K562 (cell line): ENCODE data around the gene PLEKHH2. TPM values are rescaled to one million over a fixed set of nuclear protein-coding genes. Genes with fewer than 3 reads are reported as not detected.

Experiments
- ATAC-seq: fragments of 200-7000 bp; cut with Tn5 transposase; 3 replicates; pipeline ENCODE4 v1.9.1; 2020; ENCODE audit warnings: moderate library complexity
- BruUV-seq: library from RNA; stranded (reverse); fragments of 400-500 nt; replicated peaks from 2 replicates; lab custom pipeline; 2021; lab: Mats Ljungman, UMichigan
- CTCF ChIA-PET: fragments of 300-600 bp; formaldehyde crosslinking; extraction: SDS; loops from one replicate; lab custom pipeline; 2021; ENCODE audit warnings: low intra/inter-chr PET ratio; lab: Yijun Ruan, JAX
- POLR2A ChIA-PET: fragments of 300-600, 350-650 bp; sonication (Branson Sonifier 250); formaldehyde crosslinking; extraction: SDS; loops from one replicate; lab custom pipeline; 2021; ENCODE audit warnings: antibody characterized with exemption, inconsistent platforms; lab: Yijun Ruan, JAX
- DNase-seq, 4 experiments: peaks; one replicate each; pipeline versions ENCODE4 v3.0.0 to v3.0.0-alpha.2; 2011 to 2018; ENCODE audit warnings: low spot score in 3 of 4, mixed read lengths in 3 of 4; ENCODE audit errors: extremely low read depth in 1 of 4
- FAIRE-seq: peaks from 2 replicates; lab custom pipeline; 2011; peaks lifted over from hg19 to GRCh38; lab: Jason Lieb, UNC
- H2AFZ ChIP-seq: 2 replicates; pipeline ENCODE4 v1.6.0; 2011; ENCODE audit warnings: low read depth, low read length, control low read depth, inconsistent platforms
- H3K27ac ChIP-seq: fragments of 200-600 bp; 3 replicates; pipeline ENCODE4 v1.8.0; 2011; ENCODE audit warnings: low read depth, mild to moderate bottlenecking, control low read depth, inconsistent platforms, low read length, moderate library complexity, mixed read lengths; ENCODE audit errors: extremely low read depth
- H3K27me3 ChIP-seq, 2 experiments: fragments of 300-600 bp in 1 of 2; 2 replicates in 1 of 2; 3 replicates in 1 of 2; pipeline versions ENCODE4 v1.6.0 to v1.8.0; 2011; ENCODE audit warnings: inconsistent platforms in 2 of 2, low read length in 2 of 2, mild to moderate bottlenecking in 1 of 2, mixed read lengths in 1 of 2, moderate library complexity in 1 of 2; ENCODE audit not compliant: control insufficient read depth in 2 of 2, insufficient read depth in 2 of 2
- H3K36me3 ChIP-seq: fragments of 300-600 bp; 3 replicates; pipeline ENCODE4 v1.8.0; 2011; ENCODE audit warnings: mild to moderate bottlenecking, low read length, inconsistent platforms; ENCODE audit not compliant: control insufficient read depth, insufficient read depth
- H3K4me1 ChIP-seq, 2 experiments: fragments of 200-600 bp in 1 of 2; replicated peaks in 1 of 2; 2 replicates in 1 of 2; 3 replicates in 1 of 2; pipeline versions ENCODE4 v1.5.1 to v1.8.0; 2011; ENCODE audit warnings: inconsistent platforms in 2 of 2, low read length in 2 of 2, mild to moderate bottlenecking in 1 of 2, mixed read lengths in 1 of 2, moderate library complexity in 1 of 2; ENCODE audit not compliant: control insufficient read depth in 2 of 2, insufficient read depth in 2 of 2
- H3K4me2 ChIP-seq: 2 replicates; pipeline ENCODE4 v1.6.1; 2011; ENCODE audit warnings: low read length, control low read depth, inconsistent platforms, mixed read lengths; ENCODE audit not compliant: insufficient read depth
- H3K4me3 ChIP-seq: fragments of 200-600 bp; sonication (generic), shearing (Covaris generic); 2 replicates; pipeline ENCODE4 v1.5.1; 2016; ENCODE audit warnings: control low read depth, inconsistent platforms
- H3K79me2 ChIP-seq: fragments of 200-600 bp; 3 replicates; pipeline ENCODE4 v1.8.0; 2011; ENCODE audit warnings: low read length, inconsistent platforms; ENCODE audit not compliant: control insufficient read depth, insufficient read depth
- H3K9ac ChIP-seq, 2 experiments: 2 replicates each; pipeline versions ENCODE4 v1.6.0 to v1.6.1; 2011; ENCODE audit warnings: low read depth in 2 of 2, low read length in 2 of 2, control low read depth in 1 of 2, inconsistent platforms in 1 of 2, mild to moderate bottlenecking in 1 of 2, mixed read lengths in 1 of 2; ENCODE audit not compliant: insufficient read depth in 1 of 2
- H3K9me1 ChIP-seq: one replicate; pipeline ENCODE4 v1.6.0; 2011; ENCODE audit warnings: inconsistent platforms, mild to moderate bottlenecking, low read length, moderate library complexity; ENCODE audit not compliant: control insufficient read depth, insufficient read depth
- H3K9me3 ChIP-seq: replicated peaks from 2 replicates; pipeline ENCODE4 v1.5.1; 2011; ENCODE audit warnings: low read depth, low read length, inconsistent platforms; ENCODE audit not compliant: control insufficient read depth, insufficient read depth
- H4K20me1 ChIP-seq: replicated peaks from 2 replicates; pipeline ENCODE4 v1.6.1; 2011; ENCODE audit warnings: low read length, inconsistent platforms, mixed read lengths; ENCODE audit not compliant: control insufficient read depth, insufficient read depth
- CEBPZ ChIP-seq: fragments of 150-350 bp; IDR thresholded peaks from 2 replicates; pipeline ENCODE4 v1.6.1; 2014; ENCODE audit warnings: low read depth, mild to moderate bottlenecking, low read length, borderline replicate concordance
- CTCFL ChIP-seq: IDR thresholded peaks from 2 replicates; pipeline ENCODE4 v1.6.1; 2011; ENCODE audit warnings: borderline replicate concordance, low read depth, mild to moderate bottlenecking, moderate library complexity, low read length; ENCODE audit not compliant: insufficient read depth, poor library complexity, severe bottlenecking
- CXXC5 ChIP-seq: fragments of 250-450 bp; sonication (Bioruptor Pico); IDR thresholded peaks from 2 replicates; pipeline ENCODE4 v1.8.0; 2022; ENCODE audit warnings: inconsistent platforms, mild to moderate bottlenecking, moderate library complexity
- EP300 ChIP-seq: IDR thresholded peaks from 2 replicates; pipeline ENCODE4 v1.6.1; 2012; ENCODE audit warnings: low read length, improper control_type of control experiment
- HBP1 ChIP-seq: fragments of 450-650 bp; formaldehyde crosslinking; IDR thresholded peaks from 2 replicates; pipeline ENCODE4 v1.4.0; 2022; ENCODE audit warnings: missing genetic modification characterization
- L3MBTL2 ChIP-seq: fragments of 450-650 bp; IDR thresholded peaks from 2 replicates; pipeline ENCODE4 v1.6.1; 2016; ENCODE audit warnings: mild to moderate bottlenecking, moderate library complexity
- SPI1 ChIP-seq: IDR thresholded peaks from 2 replicates; pipeline ENCODE4 v1.6.1; 2011; ENCODE audit warnings: low read depth, low read length, control low read depth, borderline replicate concordance
- ZNF24 ChIP-seq: fragments of 450-650 bp; IDR thresholded peaks from 2 replicates; pipeline ENCODE4 v1.6.1; 2016
- in situ Hi-C: fragments of 300-500 bp; cut with MboI; formaldehyde crosslinking; loops from 4 replicates; pipeline ENCODE4 v1.15.0; 2018; ENCODE audit warnings: inconsistent platforms, mixed read lengths
- intact Hi-C: fragments of 100-400 bp; cut with micrococcal nuclease; formaldehyde crosslinking; loops from 2 replicates; pipeline ENCODE4 v1.14.2; 2022
- polyA plus RNA-seq, 8 experiments: library from polyadenylated mRNA; depleted of rRNA in 4 of 8; stranded (reverse) in 5 of 8; unstranded in 3 of 8; fragments of >200 nt; fragmentation: Nextera tagmentation in 2 of 8; fragmentation: Illumina TruSeq in 1 of 8; extraction: Ambion mirVana in 2 of 8; extraction: Trizol in 1 of 8; gene quantifications; 2 replicates each; pipeline versions ENCODE4 v1.2.1 to v1.2.3, GENCODE V29; 2011 to 2014; ENCODE audit warnings: inconsistent platforms in 1 of 8, missing spikeins in 1 of 8
- total RNA-seq, 7 experiments: library from RNA; depleted of rRNA in 6 of 7; stranded (reverse); fragments of >200 nt in 6 of 7; fragmentation: Illumina TruSeq in 2 of 7; extraction: Trizol in 2 of 7; gene quantifications; 2 replicates each; pipeline versions ENCODE4 v1.2.1 to v1.2.3, GENCODE V29; 2011 to 2021; ENCODE audit warnings: low replicate concordance in 1 of 7

The PLEKHH2 gene
- total and polyA plus RNA-seq, 9 of the 15 experiments (the other 6 are each of a cell fraction or from before 2014, with no cell fraction given) = 0.77 to 13.5 (median 2.7) TPM

DNA sequence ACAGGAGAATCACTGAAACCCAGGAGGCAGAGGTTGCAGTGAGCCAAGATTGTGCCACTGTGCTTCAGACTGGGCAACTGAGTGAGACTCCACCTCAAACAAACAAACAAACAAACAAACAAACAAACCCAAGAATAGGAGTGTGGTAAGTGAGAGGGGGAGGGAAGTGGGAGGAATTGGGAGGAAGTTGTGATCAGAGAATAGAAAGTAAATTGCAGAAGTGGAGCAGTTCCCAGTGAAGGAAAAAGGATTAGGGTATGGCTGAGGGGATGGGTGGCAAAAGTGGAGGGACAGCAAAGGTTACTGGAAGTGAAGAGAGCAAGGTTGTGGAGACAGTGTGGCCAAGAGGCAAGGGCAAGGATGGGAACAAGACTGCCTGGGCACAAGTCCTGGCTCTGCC is 80.3 kb downstream of the PLEKHH2 start:
- no peak for ATAC-seq
- TF ChIP-seq HBP1 (CRISPR knock-in tag) (no peak), CTCFL (no peak), CEBPZ (no peak), ZNF24 (no peak), EP300 (no peak), SPI1 (peak; percentile 53; the same call in 1 of the 2 replicates), CXXC5 (no peak), L3MBTL2 (no peak)
- intact Hi-C loops (no loop called here), in situ Hi-C loops (no loop called here)
- POLR2A ChIA-PET = no interaction called here
- H3K4me2 ChIP-seq = no peak overlapping the region
- H4K20me1 ChIP-seq = no peaks in the 10 kb centered on the region
- no peak for DNase-seq
- no peak for FAIRE-seq
- H3K9ac ChIP-seq = no peak overlapping the region
- H3K27ac ChIP-seq = no peak overlapping the region
- H3K4me1 ChIP-seq = peaks cover 2 to 8% of the 10 kb centered on the region in 2 experiments; a peak in 3 of 5 replicates
- CTCF ChIA-PET = no interaction called here
- no peak overlapping the region for H3K4me3 ChIP-seq
- no peaks in the 10 kb centered on the region for H3K27me3 ChIP-seq
- H2AFZ ChIP-seq = no peak overlapping the region
- H3K9me1 ChIP-seq = no peaks in the 10 kb centered on the region
- BruUV-seq = no TSS peak
- no peaks in the 10 kb centered on the region for H3K79me2 ChIP-seq
- no peaks in the 10 kb centered on the region for H3K9me3 ChIP-seq
- no peaks in the 10 kb centered on the region for H3K36me3 ChIP-seq
